Kidney glomerular epithelial cell (primary cell): ENCODE data around the gene TRAPPC14.
A peak's percentile ranks its signal among the peaks of the same experiment; 100 is the strongest.
"Not testable (repeated sequence)": the region's sequence is repeated elsewhere in the genome, so short reads cannot be mapped to it uniquely, and the experiment has no call there.

ENCODE experiments used
- DNase-seq: peaks from one replicate; lab custom pipeline; 2025; lab: John Stamatoyannopoulos, UW

Gene TRAPPC14

GRCh38 chr7:100158229-100159098 is at the start of gene TRAPPC14:
TSS of gene TRAPPC14 (minus strand) at chr7:100158723. CDS start at chr7:100158499, 224 bp downstream.
- DNase-seq = peak; percentile 80

DNA sequence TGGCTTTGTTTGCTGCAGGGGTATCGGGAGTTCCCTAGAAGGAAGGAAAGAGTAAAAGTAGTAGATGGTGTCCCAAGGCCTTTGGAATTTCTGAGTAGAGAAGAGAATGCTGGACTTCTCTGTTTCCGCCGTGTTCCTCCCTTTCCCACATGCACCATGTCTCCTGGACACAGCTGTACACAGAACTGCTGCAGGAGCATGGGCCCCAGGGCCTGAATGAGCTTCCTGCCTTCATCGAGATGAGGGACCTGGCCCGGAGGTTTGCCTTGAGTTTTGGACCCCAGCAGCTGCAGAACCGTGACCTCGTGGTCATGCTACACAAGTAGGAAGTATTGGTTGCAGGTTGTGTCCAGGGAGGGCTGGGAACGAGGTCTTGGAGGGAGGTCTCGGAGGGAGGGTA is 45.9 kb upstream of the TRAPPC14 start:
- DNase-seq = no peak

- no peak for DNase-seq
These were observed 42.2 kb upstream of the TRAPPC14 start for GRCh38 chr7:100200693-100201092.

DNA sequence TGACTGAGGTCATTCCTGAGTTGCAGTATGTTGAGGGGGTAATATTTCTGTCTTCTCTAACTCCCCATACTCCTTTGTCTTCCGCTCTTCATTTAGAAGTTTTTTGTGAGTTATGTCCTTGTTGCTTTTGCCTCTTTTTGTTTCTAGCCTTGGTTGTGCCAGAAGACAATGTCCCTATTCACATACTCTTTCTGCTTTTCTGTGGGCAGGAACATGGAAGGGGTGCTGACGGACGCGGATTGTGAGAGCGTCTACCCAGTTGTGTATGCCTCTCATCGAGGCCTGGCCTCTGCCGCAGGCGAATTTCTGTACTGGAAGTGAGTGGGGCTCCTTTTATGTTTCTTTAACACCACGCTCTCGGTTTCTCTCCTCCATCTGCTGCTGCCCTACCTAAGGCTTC is 39.7 kb upstream of the TRAPPC14 start:
- no peak for DNase-seq

GRCh38 chr7:100195901-100196322 is 37.4 kb upstream of the TRAPPC14 start:
- not testable (repeated sequence) for DNase-seq

DNA sequence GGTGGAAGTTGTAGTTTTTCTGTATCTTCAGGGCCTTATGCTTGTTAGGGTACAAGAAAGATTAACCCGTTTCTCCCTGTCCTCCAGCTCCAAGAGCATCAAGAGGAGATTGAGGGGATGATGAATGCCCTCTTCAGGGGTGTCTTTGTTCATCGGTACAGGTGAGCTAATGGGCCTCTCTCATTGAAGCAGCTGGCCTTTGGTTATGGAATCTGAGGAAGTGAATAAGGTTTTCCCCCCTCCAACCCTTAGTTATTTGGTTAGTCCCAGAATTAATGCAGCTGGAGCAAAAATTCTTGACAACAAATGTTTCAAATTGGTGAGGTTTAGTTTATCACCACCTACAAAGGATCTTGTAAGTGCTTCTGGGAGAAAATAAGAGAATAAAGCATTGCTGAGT is 36.7 kb upstream of the TRAPPC14 start:
- no peak for DNase-seq

GRCh38 chr7:100192969-100193368 is 34.4 kb upstream of the TRAPPC14 start:
- no peak for DNase-seq

DNA sequence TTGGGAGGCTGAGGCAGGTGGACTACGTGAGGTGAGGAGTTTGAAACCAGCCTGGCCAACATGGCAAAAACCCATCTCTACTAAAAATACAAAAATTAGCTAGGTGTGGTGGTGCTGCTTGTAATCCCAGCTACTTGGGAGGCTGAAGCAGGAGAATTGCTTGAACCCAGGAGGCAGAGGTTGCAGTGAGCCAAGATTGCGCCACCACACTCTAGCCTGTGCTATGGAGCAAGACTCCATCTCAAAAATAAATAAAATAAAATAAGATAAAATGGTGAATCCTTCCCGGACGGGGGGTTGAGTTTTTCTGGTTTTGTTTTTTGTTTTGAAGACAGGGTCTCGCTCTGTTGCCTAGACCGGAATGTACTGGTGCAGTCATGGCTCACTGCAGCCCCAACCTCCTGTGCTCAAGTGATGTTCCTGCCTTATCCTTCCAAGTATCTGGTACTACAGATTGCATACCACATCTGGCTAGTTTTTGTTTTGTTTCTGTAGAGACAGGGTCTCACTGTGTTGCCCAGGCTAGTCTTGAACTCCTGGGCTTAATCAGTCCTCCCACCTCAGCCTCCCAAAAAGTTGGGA is 33.8 kb upstream of the TRAPPC14 start:
- DNase-seq = not testable (repeated sequence)

GRCh38 chr7:100191775-100192174 is 33.3 kb upstream of the TRAPPC14 start:
- peak; percentile 14 for DNase-seq

- DNase-seq = peak; percentile 53
These were observed 31.7 kb upstream of the TRAPPC14 start for GRCh38 chr7:100190048-100190711.

- DNase-seq = no peak
These were observed 30.5 kb upstream of the TRAPPC14 start for GRCh38 chr7:100189061-100189460.

- no peak for DNase-seq
These were observed 27.2 kb upstream of the TRAPPC14 start for GRCh38 chr7:100185726-100186125.

DNA sequence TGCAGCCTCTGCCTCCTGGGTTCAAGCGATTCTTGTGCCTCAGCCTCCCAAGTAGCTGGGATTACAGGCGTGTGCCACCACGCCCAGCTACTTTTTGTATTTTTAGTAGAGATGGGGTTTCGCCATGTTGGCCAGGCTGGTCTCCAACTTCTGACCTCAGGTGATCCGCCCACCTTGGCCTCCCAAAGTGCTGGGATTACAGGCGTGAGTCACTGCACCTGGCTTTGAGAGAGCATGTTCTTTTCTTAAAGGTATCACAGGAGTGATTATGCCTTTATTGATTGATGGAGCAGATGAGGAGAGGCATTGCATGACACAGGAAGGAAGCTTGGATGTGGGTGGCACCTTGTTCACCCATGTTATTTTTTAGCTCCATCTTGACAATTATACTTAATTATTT is 24.6 kb upstream of the TRAPPC14 start:
- DNase-seq = not testable (repeated sequence)

GRCh38 chr7:100182616-100183015 is 24.1 kb upstream of the TRAPPC14 start:
- DNase-seq = not testable (repeated sequence)

DNA sequence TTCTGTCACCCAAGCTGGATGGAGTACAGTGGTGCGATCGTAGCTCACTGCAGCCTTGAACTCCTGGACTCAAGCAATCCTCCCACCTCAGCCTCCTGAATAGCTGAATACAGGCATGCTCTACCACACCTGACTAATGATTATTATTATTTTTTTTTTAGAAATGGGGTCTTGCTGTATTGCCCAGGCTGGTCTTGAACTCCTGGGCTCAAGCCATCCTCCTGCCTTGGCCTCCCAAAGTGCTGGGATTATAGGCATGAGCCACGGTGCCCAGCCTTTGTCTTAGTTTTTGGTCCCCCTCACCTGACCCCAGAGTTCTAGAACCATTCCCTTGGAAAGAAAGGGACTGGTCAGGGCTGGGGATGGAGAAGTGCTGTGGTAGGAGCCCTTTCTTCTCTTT is 21.6 kb upstream of the TRAPPC14 start:
- DNase-seq = not testable (repeated sequence)

- DNase-seq = peak; percentile 90
These were observed 18.8 kb upstream of the TRAPPC14 start, which contains the start of the genes GPC2 and STAG3 for GRCh38 chr7:100177045-100178001. TSS of gene GPC2 (minus strand) at chr7:100177381. CDS start at chr7:100177199, 182 bp downstream. TSS of gene STAG3 (plus strand) at chr7:100177918. CDS start at chr7:100180557, 2,639 bp downstream.

GRCh38 chr7:100176096-100177044 is 17.8 kb upstream of the TRAPPC14 start:
- no peak for DNase-seq

- DNase-seq = no peak
These were observed 16.9 kb upstream of the TRAPPC14 start for GRCh38 chr7:100175296-100175935.

DNA sequence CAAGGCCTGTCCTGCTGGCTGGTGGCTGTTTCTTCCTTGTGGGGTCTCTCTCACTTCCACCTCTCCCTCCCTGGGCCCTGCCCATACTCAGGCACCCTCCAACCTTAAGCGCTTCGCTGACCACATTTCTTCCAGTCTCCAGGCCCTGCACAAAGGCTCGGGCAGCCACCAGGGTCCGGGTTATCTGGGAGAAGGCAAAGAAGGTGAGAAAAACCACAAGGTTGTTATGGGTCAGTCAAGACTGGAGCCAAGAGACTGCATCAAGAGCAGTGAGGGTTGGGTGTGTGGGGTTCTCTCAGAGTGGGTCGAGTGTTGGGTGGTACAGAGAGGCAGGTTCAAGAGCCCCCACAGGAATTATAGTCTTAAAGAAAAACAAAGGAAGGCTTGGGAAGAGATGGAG is 16.1 kb upstream of the TRAPPC14 start:
- no peak for DNase-seq
